NCI-H146 treated with DMSO at 0.1 percent for 48 hours (cell line): ENCODE measurements around the gene STYX.

Experiments used
- DNase-seq: peaks from one replicate; lab custom pipeline; 2025; ENCODE audit not compliant: unreplicated experiment; lab: John Stamatoyannopoulos, UW

The STYX gene

DNA sequence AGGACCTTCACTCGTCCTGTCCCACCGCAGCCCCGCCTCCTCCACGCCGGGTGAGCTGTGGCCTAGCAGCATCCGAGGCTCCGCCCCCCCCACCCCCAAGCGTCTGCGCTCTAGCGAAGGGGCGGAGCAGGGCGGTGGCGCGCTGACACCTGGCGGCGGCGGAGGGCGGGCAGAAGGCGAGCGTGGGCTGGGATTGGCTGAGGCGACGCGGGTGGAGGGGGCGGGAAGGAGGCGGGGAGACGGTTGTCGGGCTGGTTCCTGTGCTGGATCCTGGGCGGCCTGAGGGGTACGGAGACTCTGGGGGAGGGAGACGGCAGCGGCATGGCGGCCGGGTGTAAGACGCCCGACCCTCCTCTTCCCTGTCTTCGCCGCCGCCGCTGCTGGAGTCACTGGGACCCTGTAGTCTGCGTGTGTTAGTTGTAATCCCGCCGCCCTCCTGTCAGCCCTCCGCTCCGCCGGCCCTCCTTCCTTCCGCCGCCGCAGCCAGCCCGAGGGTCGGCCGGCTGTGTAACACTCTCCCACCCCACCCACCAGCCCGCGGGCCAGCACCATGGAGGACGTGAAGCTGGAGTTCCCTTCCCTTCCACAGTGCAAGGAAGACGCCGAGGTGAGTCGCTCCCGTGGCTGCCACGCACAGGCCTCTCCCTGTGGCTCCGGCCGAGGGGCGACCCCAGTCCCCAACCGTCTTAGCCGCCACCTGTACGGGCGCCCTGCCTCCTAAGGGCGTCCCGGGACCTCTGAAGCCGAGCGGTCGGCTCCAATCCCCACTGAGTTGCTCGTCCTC lies at the start of gene STYX:
TSS of gene STYX (plus strand) at position 242 of the 784 bp plus-strand sequence. CDS start at position 551, 309 bp downstream.
- peak; percentile 88 for DNase-seq

GRCh38 chr14:52683985-52684520 lies 45.9 kb upstream of the STYX start:
- DNase-seq: no peak

- DNase-seq: no peak
These were observed 43.8 kb upstream of the STYX start for GRCh38 chr14:52686176-52686575.

- no peak for DNase-seq
These were observed 38.8 kb upstream of the STYX start for GRCh38 chr14:52690983-52691760.

- no peak for DNase-seq
These were observed 37.6 kb upstream of the STYX start for GRCh38 chr14:52692248-52692962.

- DNase-seq: no peak
These were observed 36.9 kb upstream of the STYX start for GRCh38 chr14:52693036-52693435.

DNA sequence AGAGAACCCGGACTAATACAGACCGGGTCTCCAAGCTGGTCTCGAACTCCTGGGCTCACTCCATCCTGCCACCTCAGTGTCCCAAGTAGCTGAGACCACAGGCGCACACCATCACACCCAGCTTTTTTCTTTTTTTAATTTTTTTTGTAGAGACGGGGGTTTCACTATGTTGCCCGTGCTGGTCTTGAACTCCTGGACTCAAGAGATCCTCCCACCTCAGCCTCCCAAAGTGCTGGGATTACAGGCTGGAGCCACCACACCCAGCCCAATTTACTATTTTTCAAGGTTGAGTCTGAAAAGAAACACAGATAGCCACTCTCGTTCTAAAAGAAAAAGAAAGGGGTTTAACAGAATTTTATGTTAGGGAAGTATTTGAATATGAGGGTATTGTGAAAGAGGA lies 36.4 kb upstream of the STYX start:
- DNase-seq: no peak

- DNase-seq: peak; percentile 3
These were observed 35.0 kb upstream of the STYX start for GRCh38 chr14:52694761-52695480.

DNA sequence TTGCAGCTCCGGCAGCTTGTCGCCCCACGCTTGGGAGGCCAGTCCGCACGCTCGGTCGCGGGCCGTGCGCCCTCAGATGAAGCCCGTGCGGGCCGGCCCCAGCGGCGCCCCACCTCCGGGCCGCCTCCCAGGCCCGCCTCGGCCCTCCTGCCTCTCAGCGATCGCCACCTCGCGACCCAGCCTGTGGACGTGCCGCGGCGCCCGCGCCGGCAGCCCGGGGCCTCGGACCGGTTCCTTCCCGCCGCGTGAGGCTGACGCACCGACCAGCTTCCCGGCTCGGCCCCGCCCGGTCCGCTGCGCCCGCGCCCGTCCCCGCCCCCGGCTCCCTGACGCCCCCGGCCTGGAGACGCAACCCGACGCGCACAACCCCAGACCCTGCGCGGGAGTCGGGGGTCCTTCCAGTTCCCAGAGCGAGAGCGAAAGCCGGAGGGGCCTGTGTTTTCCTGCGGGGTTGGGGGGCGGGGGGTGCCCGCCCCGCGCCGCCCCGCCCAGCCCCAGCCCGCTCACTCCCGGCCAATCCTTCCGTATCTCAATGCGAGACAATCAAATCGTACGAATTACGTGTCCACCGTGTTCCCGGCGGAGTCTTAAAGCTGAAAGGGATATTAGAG lies 34.4 kb upstream of the STYX start, which contains the start of gene ERO1A:
TSS of gene ERO1A (minus strand) at position 78 of the 611 bp plus-strand sequence. CDS start at position 1, 77 bp downstream.
- DNase-seq: peak; percentile 75

- peak; percentile 33 for DNase-seq
These were observed 29.2 kb upstream of the STYX start for GRCh38 chr14:52700701-52701172.

DNA sequence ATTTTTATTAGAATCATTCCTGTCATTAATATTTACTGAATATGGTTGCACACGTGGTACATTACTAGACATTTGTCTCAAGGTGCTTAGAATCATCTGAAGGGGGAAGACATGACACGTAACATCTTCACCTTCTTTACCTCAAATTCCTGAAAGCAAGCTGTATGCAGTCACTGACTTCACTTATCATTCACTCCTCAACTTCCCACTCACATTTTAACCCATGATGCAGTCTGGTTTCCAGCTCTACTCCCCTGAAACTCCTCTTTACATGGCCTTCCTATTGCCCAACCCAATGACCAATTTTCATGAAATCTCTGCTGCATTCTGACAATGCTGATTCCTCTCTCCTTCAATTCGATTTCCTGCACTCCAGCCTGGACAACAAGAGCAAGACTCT lies 28.7 kb upstream of the STYX start:
- no peak for DNase-seq

DNA sequence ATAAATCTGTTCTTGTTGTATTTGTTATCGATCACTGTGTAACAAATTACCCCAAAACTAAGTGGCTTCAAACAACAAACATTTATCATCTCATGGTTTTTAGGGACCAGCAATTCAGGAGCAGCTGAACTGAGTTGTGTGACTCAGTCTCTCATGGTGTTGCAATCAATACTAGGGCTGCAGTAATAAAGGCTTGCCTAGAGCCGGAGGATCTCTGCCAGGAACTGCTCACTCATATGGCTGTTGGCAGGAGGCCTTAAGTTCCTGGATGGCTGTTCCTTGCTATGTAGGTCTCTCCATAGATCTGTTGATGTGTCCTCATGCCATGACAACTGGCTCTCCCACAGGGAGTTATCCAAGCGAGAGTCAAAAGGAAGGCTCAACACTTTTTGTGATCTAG lies 26.7 kb upstream of the STYX start:
- DNase-seq: no peak

DNA sequence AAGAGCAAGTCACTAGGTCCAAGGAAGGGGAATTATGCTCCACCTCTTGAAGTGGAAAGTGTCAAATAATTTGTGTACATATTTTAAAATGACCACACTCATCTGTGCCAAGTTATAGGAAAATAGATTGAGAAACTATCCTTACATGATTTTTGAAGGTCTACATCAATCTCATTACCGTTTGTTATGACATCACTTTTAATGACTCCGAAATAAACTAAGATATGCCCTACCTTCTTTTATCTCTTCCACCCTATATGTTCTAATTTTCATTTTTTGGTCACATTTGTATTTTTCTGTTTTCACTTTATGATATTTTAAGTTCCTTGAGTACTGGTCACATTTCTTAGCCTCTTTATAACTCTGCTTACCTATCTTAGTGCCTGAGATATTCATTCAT lies 26.3 kb upstream of the STYX start:
- no peak for DNase-seq

DNA sequence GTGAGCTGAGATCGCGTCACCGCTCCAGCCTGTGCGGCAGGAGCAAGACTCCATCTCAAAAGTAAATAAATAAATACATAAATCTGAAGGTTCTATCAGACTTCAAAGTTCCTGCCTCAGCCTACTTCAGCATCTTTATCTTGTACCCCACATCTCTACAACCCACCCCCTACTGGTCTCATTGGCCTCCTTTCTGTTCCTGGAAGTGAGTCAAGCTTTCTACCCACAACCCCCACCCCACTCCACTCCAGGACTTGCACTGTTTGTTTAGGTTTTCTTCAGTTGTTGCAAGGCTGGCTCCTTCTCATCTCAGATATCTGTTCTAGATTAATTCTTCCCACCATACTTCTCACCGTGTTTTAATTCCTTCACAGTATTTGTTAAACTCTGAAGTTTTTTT lies 23.7 kb upstream of the STYX start:
- DNase-seq: no peak

DNA sequence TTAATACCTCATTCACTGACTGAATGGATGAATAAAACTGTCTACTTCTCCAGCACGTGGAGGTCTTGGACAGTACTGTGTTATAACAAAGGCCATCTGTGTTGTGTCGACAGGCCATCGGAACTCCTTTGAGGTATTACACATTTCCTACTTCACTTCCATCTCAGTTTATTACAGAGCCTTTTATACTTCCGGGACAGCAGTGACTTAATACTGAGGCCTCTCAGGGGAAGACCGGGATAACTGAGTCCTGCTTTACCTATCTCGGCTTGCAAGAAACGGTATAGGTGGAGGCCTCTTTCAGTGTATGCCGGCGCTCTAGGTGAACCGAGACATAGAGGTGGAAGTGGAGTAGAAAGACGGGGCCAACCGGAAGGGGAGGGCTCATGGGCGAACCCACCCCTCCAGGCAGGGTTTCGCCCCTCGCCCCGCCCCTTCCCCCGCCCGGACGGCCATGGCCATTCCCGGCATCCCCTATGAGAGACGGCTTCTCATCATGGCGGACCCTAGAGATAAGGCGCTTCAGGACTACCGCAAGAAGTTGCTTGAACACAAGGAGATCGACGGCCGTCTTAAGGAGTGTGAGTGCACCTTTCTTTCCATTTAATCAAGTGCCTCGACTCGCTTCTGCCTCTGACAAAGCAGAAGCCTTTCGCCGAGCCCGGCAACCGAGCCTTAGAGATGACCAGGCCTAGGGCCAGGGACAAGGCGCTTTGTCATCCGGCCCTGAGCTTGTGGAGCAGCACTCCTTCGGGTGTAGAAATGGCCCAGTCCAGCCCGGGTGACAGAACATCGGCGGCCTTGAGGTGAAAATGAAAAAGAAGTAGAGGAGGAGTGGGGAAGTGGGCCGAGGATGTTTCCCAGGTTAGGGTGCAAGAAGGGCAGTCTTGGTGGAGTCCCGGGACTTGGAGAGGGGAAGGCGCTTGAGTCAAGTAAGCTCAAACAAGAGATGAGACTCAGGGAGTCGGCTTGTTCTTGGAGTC lies 23.0 kb upstream of the STYX start, which contains the start of gene PSMC6:
TSS of gene PSMC6 (plus strand) at position 477 of the 983 bp plus-strand sequence. CDS start at position 497, 20 bp downstream.
- peak; percentile 91 for DNase-seq

DNA sequence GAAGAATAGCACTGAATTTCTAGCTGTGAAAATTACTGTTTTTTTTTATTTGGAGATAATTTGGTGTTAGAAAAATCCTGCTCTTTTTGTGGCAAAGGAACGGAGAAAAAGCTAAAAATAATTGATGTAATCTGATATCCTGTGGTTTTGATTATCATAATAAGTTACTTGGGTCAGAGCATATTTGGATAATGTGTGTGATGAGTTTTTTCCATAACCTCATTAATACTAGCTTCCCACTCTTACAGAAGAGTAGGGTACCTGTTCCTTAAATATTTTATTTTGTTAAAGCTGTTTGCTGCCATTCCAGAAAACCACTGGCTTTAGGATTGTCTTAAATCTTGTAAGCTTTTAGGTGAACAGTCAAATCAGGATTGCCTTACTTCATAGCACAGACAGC lies 18.3 kb upstream of the STYX start:
- DNase-seq: no peak

DNA sequence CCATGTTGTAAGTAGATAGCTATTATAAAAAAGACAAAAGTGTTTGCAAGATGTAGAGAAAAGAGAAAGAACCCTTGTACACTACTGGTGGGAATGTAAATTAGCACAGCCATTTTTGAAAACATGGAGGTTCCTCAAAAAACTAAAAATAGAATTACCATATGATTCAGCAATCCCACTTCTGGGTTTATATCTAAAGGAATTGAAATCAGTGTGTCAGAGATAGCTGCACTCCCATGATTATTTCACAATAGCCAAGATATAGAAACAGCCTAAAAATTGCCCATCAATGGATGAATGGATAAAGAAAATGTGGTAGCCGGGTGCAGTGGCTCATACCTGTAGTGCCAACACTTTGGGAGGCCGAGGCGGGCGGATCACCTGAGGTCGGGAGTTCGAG lies 13.8 kb upstream of the STYX start:
- DNase-seq: no peak

DNA sequence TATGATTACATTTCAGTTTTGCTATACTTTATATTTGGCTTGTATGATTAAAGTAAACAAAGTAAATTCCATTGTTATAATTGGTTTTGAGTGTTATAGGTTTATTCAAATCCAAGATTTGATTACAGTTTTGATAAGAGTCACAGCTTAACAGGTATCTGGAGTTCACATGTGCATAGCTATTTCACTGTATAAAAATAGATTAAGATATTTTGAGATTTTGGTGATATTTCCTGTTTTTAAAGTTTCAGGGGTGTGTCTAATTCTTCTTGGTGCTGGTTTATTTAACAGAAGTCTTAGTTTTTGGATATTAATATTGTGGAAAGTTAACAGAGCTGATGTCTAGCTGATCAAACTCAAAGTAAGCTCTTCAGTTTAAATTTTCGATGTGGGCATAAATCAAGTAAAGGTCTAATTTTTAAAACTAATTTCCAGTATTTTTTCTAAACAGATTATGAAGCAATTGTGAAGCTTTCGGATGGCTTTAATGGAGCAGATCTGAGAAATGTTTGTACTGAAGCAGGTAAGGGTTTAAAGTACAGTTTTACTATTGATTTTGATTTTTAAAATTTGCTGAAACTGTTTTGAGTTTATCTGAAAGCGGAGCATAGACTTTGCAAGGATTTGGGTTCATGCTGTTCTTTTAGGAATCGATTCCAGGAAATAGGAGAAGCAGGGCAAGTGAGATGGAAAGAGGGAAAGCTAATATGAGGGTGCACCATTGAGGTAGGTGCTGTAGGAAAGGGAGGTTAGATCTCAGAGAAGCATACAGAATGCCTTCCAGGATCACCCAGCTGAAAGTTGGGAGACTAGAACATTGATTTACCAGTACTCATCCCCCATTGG lies 6.2 kb upstream of the STYX start:
- no peak for DNase-seq
